BJ (cell line): ENCODE measurements around the gene CACNA2D4. TPM values are rescaled to one million over a fixed set of nuclear protein-coding genes. Genes with fewer than 3 reads are reported as not detected.

Experiments used
- CTCF ChIA-PET: fragments of 350-600 bp; formaldehyde crosslinking; extraction: SDS; loops from one replicate; lab custom pipeline; 2021; ENCODE audit warnings: antibody characterized with exemption, inconsistent platforms; lab: Yijun Ruan, JAX
- POLR2A ChIA-PET: fragments of 300-600 bp; sonication (Branson Sonifier 250); formaldehyde crosslinking; extraction: SDS; loops from one replicate; lab custom pipeline; 2021; ENCODE audit warnings: antibody characterized with exemption; lab: Charles Lee
- DNase-seq: peaks from one replicate; pipeline ENCODE4 v3.0.0-alpha.2; 2011; ENCODE audit warnings: low read depth
- H3K27me3 ChIP-seq: 2 replicates; pipeline ENCODE4 v1.6.0; 2011; ENCODE audit warnings: low read length; ENCODE audit not compliant: control insufficient read depth, insufficient read depth
- H3K36me3 ChIP-seq: 2 replicates; pipeline ENCODE4 v1.5.1; 2011; ENCODE audit warnings: low read length; ENCODE audit not compliant: control insufficient read depth, insufficient read depth
- H3K4me3 ChIP-seq: 2 replicates; pipeline ENCODE4 v1.5.1; 2011; ENCODE audit warnings: low read depth, mild to moderate bottlenecking, control low read depth, low read length
- polyA plus RNA-seq: library from polyadenylated mRNA; depleted of rRNA; stranded (reverse); fragments of >200 nt; gene quantifications from 2 replicates; pipeline ENCODE4 v1.2.3, GENCODE V29; 2011; rRNA removed
- TF ChIP-seq, protein P1 (sequence below): IDR thresholded peaks from 2 replicates; pipeline ENCODE4 v1.5.1; 2011; ENCODE audit warnings: low read depth, mild to moderate bottlenecking, control low read depth, inconsistent platforms, low read length, moderate library complexity; ENCODE audit not compliant: insufficient read depth

The CACNA2D4 gene
- polyA plus RNA-seq, 1 experiment = 0.39 TPM

DNA sequence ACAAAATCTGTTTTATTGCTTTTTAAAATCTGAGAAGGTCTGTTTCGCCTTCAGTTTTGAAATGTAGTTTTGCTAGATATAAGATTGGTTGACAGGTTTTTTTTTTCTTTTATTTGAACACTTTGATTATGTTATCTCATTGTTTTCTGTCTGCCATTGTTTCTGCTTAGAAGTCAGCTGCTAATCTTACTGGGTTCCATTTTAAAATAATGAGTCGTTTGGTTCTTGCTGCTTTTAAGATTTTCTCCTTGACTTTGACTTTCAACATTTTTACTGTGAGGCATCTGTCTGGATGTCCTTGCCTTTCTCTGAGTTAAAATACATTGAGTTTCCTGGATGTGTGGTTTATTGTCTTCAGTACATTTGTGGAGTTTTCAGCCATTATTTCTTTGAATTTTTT is 170.8 kb downstream of the CACNA2D4 start:
- DNase-seq = no peak
- TF ChIP-seq, protein P1, sequence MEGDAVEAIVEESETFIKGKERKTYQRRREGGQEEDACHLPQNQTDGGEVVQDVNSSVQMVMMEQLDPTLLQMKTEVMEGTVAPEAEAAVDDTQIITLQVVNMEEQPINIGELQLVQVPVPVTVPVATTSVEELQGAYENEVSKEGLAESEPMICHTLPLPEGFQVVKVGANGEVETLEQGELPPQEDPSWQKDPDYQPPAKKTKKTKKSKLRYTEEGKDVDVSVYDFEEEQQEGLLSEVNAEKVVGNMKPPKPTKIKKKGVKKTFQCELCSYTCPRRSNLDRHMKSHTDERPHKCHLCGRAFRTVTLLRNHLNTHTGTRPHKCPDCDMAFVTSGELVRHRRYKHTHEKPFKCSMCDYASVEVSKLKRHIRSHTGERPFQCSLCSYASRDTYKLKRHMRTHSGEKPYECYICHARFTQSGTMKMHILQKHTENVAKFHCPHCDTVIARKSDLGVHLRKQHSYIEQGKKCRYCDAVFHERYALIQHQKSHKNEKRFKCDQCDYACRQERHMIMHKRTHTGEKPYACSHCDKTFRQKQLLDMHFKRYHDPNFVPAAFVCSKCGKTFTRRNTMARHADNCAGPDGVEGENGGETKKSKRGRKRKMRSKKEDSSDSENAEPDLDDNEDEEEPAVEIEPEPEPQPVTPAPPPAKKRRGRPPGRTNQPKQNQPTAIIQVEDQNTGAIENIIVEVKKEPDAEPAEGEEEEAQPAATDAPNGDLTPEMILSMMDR = no peak
- H3K27me3 ChIP-seq = no peaks in the 10 kb centered on the region
- ChIA-PET POLR2A (no interaction called here), CTCF (interaction anchor here (0.6 to 2.0 kb wide), 2 partner anchors 8 to 116 kb away, joined by 3 to 5 read pairs; no protein-coding TSS in a partner anchor)
- H3K36me3 ChIP-seq = no peaks in the 10 kb centered on the region
- no peak overlapping the region for H3K4me3 ChIP-seq

DNA sequence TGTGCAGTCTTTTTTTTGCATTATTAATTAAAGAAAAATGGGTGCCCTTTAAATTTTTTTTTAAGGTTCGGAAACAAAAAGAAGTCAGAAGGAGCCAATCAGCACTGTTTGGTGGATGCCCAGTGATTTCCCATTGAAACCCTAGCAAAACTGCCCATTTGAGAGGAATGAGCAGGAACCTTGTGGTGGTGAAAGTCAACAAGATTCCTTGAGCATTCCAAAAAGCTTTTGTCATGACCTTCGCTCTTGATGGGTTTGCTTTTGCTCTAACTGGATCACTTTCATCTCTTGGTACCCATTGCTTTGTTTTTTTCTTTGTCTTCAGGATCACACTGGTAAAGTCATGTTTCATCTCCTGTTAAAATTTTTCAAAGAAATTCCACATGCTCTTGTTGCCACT is 173.5 kb downstream of the CACNA2D4 start:
- no peaks in the 10 kb centered on the region for H3K36me3 ChIP-seq
- ChIA-PET POLR2A (no interaction called here), CTCF (no interaction called here)
- no peaks in the 10 kb centered on the region for H3K27me3 ChIP-seq
- TF ChIP-seq, protein P1 = no peak
- DNase-seq = no peak
- no peak overlapping the region for H3K4me3 ChIP-seq

Other genes with a start within 250 kb of the CACNA2D4 start
- 17.5 and 32.1 TPM in 2 replicates for gene ADIPOR2, start 227.6 kb downstream of the CACNA2D4 start, polyA plus RNA-seq
- gene LRTM2, start 98.1 kb downstream of the CACNA2D4 start, polyA plus RNA-seq = not detected in 2 replicates
- 25.8 and 29.1 TPM in 2 replicates for gene DCP1B, start 85.8 kb upstream of the CACNA2D4 start, polyA plus RNA-seq
- 10.2 and 14.7 TPM in 2 replicates for gene CACNA1C, start 134.3 kb upstream of the CACNA2D4 start, polyA plus RNA-seq